GM23338 (cell line): ENCODE measurements around the gene ADGRD1. TPM values are rescaled to one million over a fixed set of nuclear protein-coding genes. Genes with fewer than 3 reads are reported as not detected.
A peak's percentile ranks its signal among the peaks of the same experiment; 100 is the strongest.

Source experiments
- ATAC-seq: fragments of 200-7000 bp; cut with Tn5 transposase; 3 replicates; pipeline ENCODE4 v1.9.1; 2020
- DNase-seq: peaks from one replicate; pipeline ENCODE4 v3.0.0-alpha.2; 2015; ENCODE audit warnings: low spot score
- H2AFZ ChIP-seq: fragments of 200-600 bp; sonication (generic); 2 replicates; pipeline ENCODE4 v1.8.0; 2016; ENCODE audit warnings: antibody characterized with exemption, mild to moderate bottlenecking, moderate library complexity
- H3F3A ChIP-seq: fragments of 200-600 bp; sonication (generic); replicated peaks from 2 replicates; pipeline ENCODE4 v1.8.0; 2017; ENCODE audit warnings: antibody characterized with exemption, mixed run types, low read depth
- H3K27ac ChIP-seq: fragments of 200-600 bp; sonication (generic); 2 replicates; pipeline ENCODE4 v1.6.1; 2016; ENCODE audit warnings: low read depth
- H3K27me3 ChIP-seq: fragments of 200-600 bp; sonication (generic); 2 replicates; pipeline ENCODE4 v1.8.0; 2016; ENCODE audit warnings: mild to moderate bottlenecking, mixed run types, moderate library complexity; ENCODE audit not compliant: insufficient read depth
- H3K36me3 ChIP-seq: fragments of 200-600 bp; sonication (generic); 2 replicates; pipeline ENCODE4 v1.8.0; 2016; ENCODE audit warnings: mild to moderate bottlenecking; ENCODE audit not compliant: insufficient read depth
- H3K4me1 ChIP-seq: fragments of 200-600 bp; sonication (generic); 2 replicates; pipeline ENCODE4 v1.8.0; 2016; ENCODE audit warnings: mild to moderate bottlenecking, moderate library complexity; ENCODE audit not compliant: insufficient read depth
- H3K4me2 ChIP-seq: fragments of 200-600 bp; sonication (generic); 2 replicates; pipeline ENCODE4 v1.7.1; 2017; ENCODE audit warnings: mixed run types
- H3K4me3 ChIP-seq: fragments of 200-600 bp; sonication (generic); 2 replicates; pipeline ENCODE4 v1.6.1; 2016; ENCODE audit warnings: mixed run types
- H3K79me2 ChIP-seq: fragments of 200-600 bp; sonication (generic); replicated peaks from 2 replicates; pipeline ENCODE4 v1.8.0; 2017; ENCODE audit warnings: mild to moderate bottlenecking; ENCODE audit not compliant: insufficient read depth
- H3K9me2 ChIP-seq: fragments of 200-600 bp; sonication (generic); 2 replicates; pipeline ENCODE4 v1.8.0; 2017; ENCODE audit not compliant: insufficient read depth
- H4K20me1 ChIP-seq: fragments of 200-600 bp; sonication (generic); replicated peaks from 2 replicates; pipeline ENCODE4 v1.8.0; 2017; ENCODE audit warnings: mild to moderate bottlenecking; ENCODE audit not compliant: insufficient read depth
- H3K27ac Mint-ChIP-seq: 2 replicates; pipeline ENCODE4 v1.8.0; 2020; ENCODE audit warnings: inconsistent platforms, mild to moderate bottlenecking, moderate library complexity, mixed read lengths
- H3K27me3 Mint-ChIP-seq: 3 replicates; pipeline ENCODE4 v1.8.0; 2022; ENCODE audit warnings: low read depth, mild to moderate bottlenecking, moderate library complexity, mixed read lengths, inconsistent platforms; ENCODE audit not compliant: insufficient read depth, poor library complexity
- H3K36me3 Mint-ChIP-seq: 3 replicates; pipeline ENCODE4 v1.8.0; 2021; ENCODE audit warnings: low read depth, mild to moderate bottlenecking, inconsistent platforms, moderate library complexity, mixed read lengths
- H3K4me1 Mint-ChIP-seq: 3 replicates; pipeline ENCODE4 v1.8.0; 2020; ENCODE audit warnings: mild to moderate bottlenecking, inconsistent platforms, mixed read lengths
- H3K4me3 Mint-ChIP-seq: 3 replicates; pipeline ENCODE4 v1.8.0; 2021; ENCODE audit warnings: moderate library complexity, mild to moderate bottlenecking, inconsistent platforms, mixed read lengths
- H3K9me3 Mint-ChIP-seq: 3 replicates; pipeline ENCODE4 v1.8.0; 2020; ENCODE audit warnings: moderate library complexity, mild to moderate bottlenecking, inconsistent platforms, mixed read lengths
- CREB1 ChIP-seq: fragments of 250-450 bp; sonication (Bioruptor Pico); IDR thresholded peaks from 2 replicates; pipeline ENCODE4 v1.5.0; 2020; ENCODE audit warnings: low read depth, mild to moderate bottlenecking, moderate library complexity
- EZH2 ChIP-seq: fragments of 200-600 bp; sonication (generic); IDR thresholded peaks from one replicate; pipeline ENCODE4 v1.8.0; 2017; ENCODE audit warnings: antibody characterized with exemption, mild to moderate bottlenecking, low read depth; ENCODE audit not compliant: unreplicated experiment
- EZH2phosphoT487 ChIP-seq: fragments of 200-600 bp; sonication (generic); IDR thresholded peaks from one replicate; pipeline ENCODE4 v1.8.1; 2018; ENCODE audit warnings: antibody characterized with exemption; ENCODE audit not compliant: unreplicated experiment
- JUNB ChIP-seq: IDR thresholded peaks from one replicate; pipeline ENCODE4 v1.6.1; 2016; ENCODE audit warnings: antibody characterized with exemption; ENCODE audit not compliant: unreplicated experiment
- NANOG ChIP-seq: IDR thresholded peaks from 2 replicates; pipeline ENCODE4 v1.6.1; 2016; ENCODE audit warnings: antibody characterized with exemption, borderline replicate concordance
- POLR2AphosphoS5 ChIP-seq: IDR thresholded peaks from 2 replicates; pipeline ENCODE4 v1.6.1; 2016; ENCODE audit warnings: antibody characterized with exemption, low read depth
- REST ChIP-seq: IDR thresholded peaks from one replicate; pipeline ENCODE4 v1.6.1; 2018; ENCODE audit warnings: antibody characterized with exemption; ENCODE audit not compliant: unreplicated experiment
- STAT1 ChIP-seq: IDR thresholded peaks from one replicate; pipeline ENCODE4 v1.6.1; 2016; ENCODE audit warnings: antibody characterized with exemption; ENCODE audit not compliant: unreplicated experiment
- ZNF114 ChIP-seq: fragments of 250-450 bp; sonication (Bioruptor Pico); IDR thresholded peaks from 2 replicates; pipeline ENCODE4 v1.5.0; 2020; ENCODE audit warnings: mild to moderate bottlenecking, moderate library complexity
- ZNF331 ChIP-seq: fragments of 250-450 bp; sonication (Bioruptor Pico); IDR thresholded peaks from 2 replicates; pipeline ENCODE4 v1.5.0; 2020; ENCODE audit warnings: low read depth, mild to moderate bottlenecking, moderate library complexity
- polyA plus RNA-seq: library from polyadenylated mRNA; unstranded; fragments of >200 nt; fragmentation: Nextera tagmentation; extraction: Ambion mirVana; gene quantifications from 2 replicates; pipeline ENCODE4 v1.2.1, GENCODE V29; 2016
- total RNA-seq: library from RNA; depleted of rRNA; stranded (reverse); fragments of >200 nt; shearing (Covaris generic); gene quantifications from 2 replicates; pipeline ENCODE4 v1.2.3, GENCODE V29; 2014
- TF ChIP-seq, protein P1 (sequence below), 2 experiments: fragments of 200-600 bp in 1 of 2; sonication (generic) in 1 of 2; conservative IDR thresholded peaks; 2 replicates each; pipeline versions ENCODE4 v1.5.1 to v1.6.1; 2016 to 2017; ENCODE audit warnings: antibody characterized with exemption in 2 of 2, low read depth in 2 of 2, mild to moderate bottlenecking in 2 of 2, moderate library complexity in 1 of 2

The ADGRD1 gene
- total and polyA plus RNA-seq, 2 experiments from 2014 or later = 1.4 TPM; not detected in 1

DNA sequence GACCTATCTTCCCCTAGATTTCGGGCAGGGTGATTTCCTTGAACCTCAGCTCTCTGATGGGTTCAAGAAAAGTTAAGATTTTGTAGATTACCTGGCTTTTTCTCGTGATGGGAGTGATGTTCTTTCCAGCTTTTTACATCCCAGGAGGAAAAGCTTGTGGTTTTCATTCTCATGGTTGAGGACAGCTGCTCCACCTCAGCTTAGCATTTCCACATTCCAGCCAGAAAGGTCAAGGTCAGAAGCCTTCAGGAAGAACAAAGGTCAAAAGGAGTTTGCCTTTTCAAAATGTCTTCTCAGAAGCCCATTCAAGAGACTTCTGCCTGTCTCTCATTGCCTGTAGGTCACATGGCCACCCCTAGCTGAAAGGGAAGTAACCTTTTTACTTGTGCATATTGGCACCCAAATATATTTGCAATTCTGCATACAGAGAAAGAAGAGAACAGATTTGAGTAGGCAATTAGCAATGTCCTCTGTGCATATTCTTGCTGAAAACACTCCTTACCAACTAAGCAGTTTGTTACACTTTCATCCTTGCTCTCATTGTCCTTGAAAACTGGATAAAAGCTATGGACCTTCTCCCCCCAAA lies 6.6 kb upstream of the ADGRD1 start:
- H3K36me3 Mint-ChIP-seq = peaks cover 28% of the 10 kb centered on the region
- Histone ChIP-seq H2AFZ (peak overlapping the region; percentile 66; the same call in 1 of the 2 replicates), H3F3A (no peaks in the 10 kb centered on the region), H3K36me3 (no peaks in the 10 kb centered on the region), H4K20me1 (no peaks in the 10 kb centered on the region), H3K4me1 (peaks cover 9% of the 10 kb centered on the region), H3K27me3 (no peaks in the 10 kb centered on the region), H3K9me2 (peaks cover 9% of the 10 kb centered on the region), H3K27ac (no peak overlapping the region), H3K79me2 (no peaks in the 10 kb centered on the region), H3K4me3 (no peak overlapping the region), H3K4me2 (no peak overlapping the region)
- ATAC-seq (no peak), DNase-seq (no peak)
- peaks cover 21% of the 10 kb centered on the region for H3K27me3 Mint-ChIP-seq
- no peak overlapping the region for H3K27ac Mint-ChIP-seq
- H3K4me3 Mint-ChIP-seq = no peak overlapping the region
- peaks cover 23% of the 10 kb centered on the region for H3K4me1 Mint-ChIP-seq
- TF ChIP-seq CREB1 (no peak), ZNF114 (no peak), NANOG (no peak), JUNB (no peak), POLR2AphosphoS5 (no peak), ZNF331 (CRISPR knock-in tag) (no peak), STAT1 (no peak)
- H3K9me3 Mint-ChIP-seq = peaks cover 37% of the 10 kb centered on the region

DNA sequence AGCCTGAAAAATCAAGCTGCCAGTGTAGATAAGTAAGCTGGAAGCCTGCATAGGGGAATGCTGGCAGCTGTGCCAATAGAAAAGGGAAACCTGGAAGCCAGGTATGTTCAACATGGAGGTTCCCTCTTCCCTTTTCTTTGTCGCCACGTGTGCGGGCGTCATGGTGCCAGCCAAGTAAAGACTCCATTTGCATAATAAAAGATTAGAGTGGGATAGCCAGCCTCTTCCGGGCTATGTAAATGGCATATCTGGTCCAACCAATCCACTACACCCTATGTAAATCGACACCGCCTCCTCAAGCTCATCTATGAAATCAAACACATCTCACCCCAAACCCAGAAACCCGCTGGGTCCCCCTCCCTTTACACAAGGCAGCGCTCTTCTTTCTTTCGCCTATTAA lies 5.6 kb upstream of the ADGRD1 start:
- H3F3A ChIP-seq = no peaks in the 10 kb centered on the region

More for the DNA sequence above, 5.6 kb upstream of the ADGRD1 start:
- peaks cover 21% of the 10 kb centered on the region for H3K27me3 Mint-ChIP-seq
- TF ChIP-seq, protein P1, sequence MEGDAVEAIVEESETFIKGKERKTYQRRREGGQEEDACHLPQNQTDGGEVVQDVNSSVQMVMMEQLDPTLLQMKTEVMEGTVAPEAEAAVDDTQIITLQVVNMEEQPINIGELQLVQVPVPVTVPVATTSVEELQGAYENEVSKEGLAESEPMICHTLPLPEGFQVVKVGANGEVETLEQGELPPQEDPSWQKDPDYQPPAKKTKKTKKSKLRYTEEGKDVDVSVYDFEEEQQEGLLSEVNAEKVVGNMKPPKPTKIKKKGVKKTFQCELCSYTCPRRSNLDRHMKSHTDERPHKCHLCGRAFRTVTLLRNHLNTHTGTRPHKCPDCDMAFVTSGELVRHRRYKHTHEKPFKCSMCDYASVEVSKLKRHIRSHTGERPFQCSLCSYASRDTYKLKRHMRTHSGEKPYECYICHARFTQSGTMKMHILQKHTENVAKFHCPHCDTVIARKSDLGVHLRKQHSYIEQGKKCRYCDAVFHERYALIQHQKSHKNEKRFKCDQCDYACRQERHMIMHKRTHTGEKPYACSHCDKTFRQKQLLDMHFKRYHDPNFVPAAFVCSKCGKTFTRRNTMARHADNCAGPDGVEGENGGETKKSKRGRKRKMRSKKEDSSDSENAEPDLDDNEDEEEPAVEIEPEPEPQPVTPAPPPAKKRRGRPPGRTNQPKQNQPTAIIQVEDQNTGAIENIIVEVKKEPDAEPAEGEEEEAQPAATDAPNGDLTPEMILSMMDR (conservative IDR thresholded peaks at IDR 0.05; ENCODE audit: low read depth in 2 of 2) = no peak
- TF ChIP-seq EZH2 = no peak
- TF ChIP-seq EZH2phosphoT487 = no peak
- TF ChIP-seq ZNF114 = no peak
- no peak for TF ChIP-seq ZNF331 (CRISPR knock-in tag)
- no peak for TF ChIP-seq JUNB
- no peak for TF ChIP-seq CREB1
- no peak for TF ChIP-seq NANOG
- no peak for TF ChIP-seq REST
- TF ChIP-seq STAT1 = no peak
- H3K79me2 ChIP-seq = no peaks in the 10 kb centered on the region
- H3K27ac Mint-ChIP-seq = 0 out of 2 replicates have a peak overlapping the region, but pooled peaks have one; percentile 11
- peak; percentile 94 for DNase-seq
- H2AFZ ChIP-seq = no peak overlapping the region
- 0 out of 2 replicates have a peak overlapping the region, but pooled peaks have one; percentile 1 for H3K4me2 ChIP-seq
- ATAC-seq = peak; percentile 94
- no peak overlapping the region for H3K27ac ChIP-seq
- H3K4me1 ChIP-seq = peaks cover 14% of the 10 kb centered on the region
- peaks cover 37% of the 10 kb centered on the region for H3K9me3 Mint-ChIP-seq
- H3K9me2 ChIP-seq = peaks cover 9% of the 10 kb centered on the region
- no peaks in the 10 kb centered on the region for H3K27me3 ChIP-seq
- H3K36me3 Mint-ChIP-seq = peaks cover 28% of the 10 kb centered on the region
- no peak overlapping the region for H3K4me3 ChIP-seq
- H3K36me3 ChIP-seq = no peaks in the 10 kb centered on the region
- no peak overlapping the region for H3K4me3 Mint-ChIP-seq
- peaks cover 32% of the 10 kb centered on the region for H3K4me1 Mint-ChIP-seq
- no peaks in the 10 kb centered on the region for H4K20me1 ChIP-seq
